Liver (tissue), 3 donors: ENCODE measurements around the gene MYO16.

Experiments used
- CTCF ChIP-seq: fragments of 150-350 bp; IDR thresholded peaks from 2 replicates; pipeline ENCODE4 v1.5.1; 2017; ENCODE audit warnings: improper control_type of control experiment, low read depth, low read length; ENCODE audit not compliant: missing input control
- EGR1 ChIP-seq, 2 donors: IDR thresholded peaks; 2 replicates each; pipeline ENCODE4 v1.6.1; 2016 to 2018; ENCODE audit warnings: antibody characterized with exemption in 2 of 2, low read depth in 2 of 2
- RAD21 ChIP-seq, 2 donors: IDR thresholded peaks; 2 replicates each; pipeline ENCODE4 v1.6.1; 2016; ENCODE audit warnings: antibody characterized with exemption in 2 of 2, mild to moderate bottlenecking in 2 of 2
- SP1 ChIP-seq: IDR thresholded peaks from 2 replicates; pipeline ENCODE4 v1.6.1; 2018; ENCODE audit warnings: antibody characterized with exemption, mild to moderate bottlenecking
- ZBTB33 ChIP-seq: IDR thresholded peaks from 2 replicates; pipeline ENCODE4 v1.6.1; 2016; ENCODE audit warnings: antibody characterized with exemption
- donor health status: healthy.
- donor health status: healthy.

GRCh38 chr13:108957369-108958012 lies 328.1 kb downstream of the MYO16 start:
- TF ChIP-seq RAD21 (IDR thresholded peaks at IDR 0.05) = no peak
- no peak for TF ChIP-seq ZBTB33
- TF ChIP-seq SP1 = no peak
- no peak for TF ChIP-seq CTCF
- no peak for TF ChIP-seq EGR1 (IDR thresholded peaks at IDR 0.05; ENCODE audit: low read depth in 2 of 2)
